G401 (cell line): ENCODE measurements around the gene RITA1. TPM values are rescaled to one million over a fixed set of nuclear protein-coding genes. Genes with fewer than 3 reads are reported as not detected.
"Not testable (repeated sequence)": the region's sequence is repeated elsewhere in the genome, so short reads cannot be mapped to it uniquely, and the experiment has no call there.

Experiments
- DNase-seq: peaks from one replicate; pipeline ENCODE4 v3.0.0-alpha.2; 2015; ENCODE audit warnings: low spot score
- in situ Hi-C: cut with HindIII; loops from 2 replicates; pipeline ENCODE4 v1.10.0; 2016; ENCODE audit warnings: low sequenced_read_pairs, mixed read lengths
- total RNA-seq: library from RNA; depleted of rRNA; stranded (reverse); fragments of >200 nt; shearing (Covaris generic); gene quantifications from 2 replicates; pipeline ENCODE4 v1.2.3, GENCODE V29; 2014

Gene RITA1
- total RNA-seq, 1 experiment from 2014 or later: 69.2 TPM

- in situ Hi-C loops: no loop called here
- DNase-seq: no peak
Measured at GRCh38 chr12:113196582-113196981, 11.1 kb downstream of the RITA1 start.

- peak; percentile 85 for DNase-seq
- in situ Hi-C loops: no loop called here
Measured at GRCh38 chr12:113196990-113197389, 11.5 kb downstream of the RITA1 start.

- in situ Hi-C loops: no loop called here
- DNase-seq: no peak
Measured at GRCh38 chr12:113197518-113198077, 12.1 kb downstream of the RITA1 start.

- no peak for DNase-seq
- in situ Hi-C loops: no loop called here
Measured at GRCh38 chr12:113198296-113198695, 12.8 kb downstream of the RITA1 start.

- DNase-seq: peak; percentile 54
- in situ Hi-C loops: no loop called here
Measured at GRCh38 chr12:113200021-113200797, 14.7 kb downstream of the RITA1 start.

- in situ Hi-C loops: no loop called here
- no peak for DNase-seq
Measured at GRCh38 chr12:113201187-113202177, 16.0 kb downstream of the RITA1 start.

- in situ Hi-C loops: no loop called here
- no peak for DNase-seq
Measured at GRCh38 chr12:113202300-113203075, 17.0 kb downstream of the RITA1 start.

GRCh38 chr12:113203852-113204760 lies 18.6 kb downstream of the RITA1 start:
- in situ Hi-C loops: no loop called here

GRCh38 chr12:113204804-113205203 lies 19.3 kb downstream of the RITA1 start:
- in situ Hi-C loops: no loop called here
- no peak for DNase-seq

More at GRCh38 chr12:113203852-113204760, 18.6 kb downstream of the RITA1 start:
- no peak for DNase-seq

- in situ Hi-C loops, DNase-seq: not testable (repeated sequence)
Measured at GRCh38 chr12:113206802-113207201, 21.3 kb downstream of the RITA1 start.

GRCh38 chr12:113207613-113208040 lies 22.1 kb downstream of the RITA1 start:
- no peak for DNase-seq
- in situ Hi-C loops: no loop called here

GRCh38 chr12:113208041-113208934 lies 22.8 kb downstream of the RITA1 start:
- in situ Hi-C loops: no loop called here
- DNase-seq: no peak

GRCh38 chr12:113211160-113211559 lies 25.6 kb downstream of the RITA1 start:
- DNase-seq: no peak
- in situ Hi-C loops: no loop called here

- DNase-seq: no peak
- in situ Hi-C loops: no loop called here
Measured at GRCh38 chr12:113214895-113215400, 29.4 kb downstream of the RITA1 start.

GRCh38 chr12:113216027-113216426 lies 30.5 kb downstream of the RITA1 start:
- in situ Hi-C loops: no loop called here

GRCh38 chr12:113220593-113221180 lies 35.2 kb downstream of the RITA1 start:
- in situ Hi-C loops: no loop called here
- DNase-seq: no peak

More at GRCh38 chr12:113216027-113216426, 30.5 kb downstream of the RITA1 start:
- no peak for DNase-seq
